Left ventricle myocardium inferior (tissue), 1 donor: ENCODE measurements around the gene TMEM163. TPM values are rescaled to one million over a fixed set of nuclear protein-coding genes. Genes with fewer than 3 reads are reported as not detected.

Experiments used
- DNase-seq: peaks from one replicate; pipeline ENCODE4 v3.0.0-alpha.2; 2020
- H3K27ac ChIP-seq: fragments of 200-600 bp; replicated peaks from 2 replicates; pipeline ENCODE4 v1.8.0; 2021
- H3K27me3 ChIP-seq: fragments of 200-600 bp; 2 replicates; pipeline ENCODE4 v1.8.0; 2021; ENCODE audit warnings: low read depth
- H3K36me3 ChIP-seq: fragments of 200-600 bp; 2 replicates; pipeline ENCODE4 v1.8.0; 2021
- H3K4me1 ChIP-seq: fragments of 200-600 bp; 2 replicates; pipeline ENCODE4 v1.8.0; 2021
- H3K4me3 ChIP-seq: fragments of 200-600 bp; 2 replicates; pipeline ENCODE4 v1.8.0; 2021; ENCODE audit warnings: mild to moderate bottlenecking, moderate library complexity
- H3K9me3 ChIP-seq: fragments of 200-600 bp; replicated peaks from 2 replicates; pipeline ENCODE4 v1.8.0; 2021
- intact Hi-C: fragments of 100-400 bp; cut with micrococcal nuclease; formaldehyde crosslinking; loops from one replicate; pipeline ENCODE4 v1.11.0; 2022
- total RNA-seq: library from RNA; stranded (reverse); fragmentation: NEBNext Ultra II Directional; extraction: Animal tissue kit (Norgen Biotek cat#: 25700); gene quantifications from one replicate; pipeline ENCODE4 v1.2.1, GENCODE V29; 2021
- TF ChIP-seq, protein P1 (sequence below): fragments of 200-600 bp; IDR thresholded peaks from 2 replicates; pipeline ENCODE4 v1.8.0; 2021; ENCODE audit warnings: antibody characterized with exemption, mild to moderate bottlenecking, borderline replicate concordance
- donor health status: DM: no; HTN: yes; CAD: no; lungs with severe emphysema.

TMEM163 gene
- total RNA-seq, 1 donor from 2014 or later, result 0.22 TPM

DNA sequence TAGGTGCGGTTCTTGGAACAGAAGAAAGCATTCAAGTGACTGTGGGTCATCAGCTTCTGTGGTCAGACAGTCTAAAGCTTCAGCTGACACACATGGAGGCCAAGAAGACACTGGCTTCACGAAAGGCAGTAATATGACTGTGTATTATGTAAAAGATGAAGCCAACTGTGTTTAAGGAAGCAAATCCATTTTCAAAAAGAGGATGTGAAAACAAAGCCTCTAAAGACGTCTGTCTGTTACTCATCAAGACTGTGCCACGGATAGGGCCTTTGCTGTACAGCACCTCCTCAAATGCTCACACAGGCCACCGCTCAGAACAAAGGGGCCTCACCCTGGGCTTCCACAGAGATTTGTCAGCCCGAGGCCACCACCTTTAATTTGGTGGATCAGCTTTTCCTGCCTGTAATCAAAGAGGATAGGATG lies 21.1 kb upstream of the TMEM163 start:
- intact Hi-C loops, result no loop called here
- H3K36me3 ChIP-seq, result no peaks in the 10 kb centered on the region
- H3K4me1 ChIP-seq, result peaks cover 6% of the 10 kb centered on the region
- DNase-seq, result no peak
- H3K27me3 ChIP-seq, result peaks cover 15% of the 10 kb centered on the region
- TF ChIP-seq, protein P1, sequence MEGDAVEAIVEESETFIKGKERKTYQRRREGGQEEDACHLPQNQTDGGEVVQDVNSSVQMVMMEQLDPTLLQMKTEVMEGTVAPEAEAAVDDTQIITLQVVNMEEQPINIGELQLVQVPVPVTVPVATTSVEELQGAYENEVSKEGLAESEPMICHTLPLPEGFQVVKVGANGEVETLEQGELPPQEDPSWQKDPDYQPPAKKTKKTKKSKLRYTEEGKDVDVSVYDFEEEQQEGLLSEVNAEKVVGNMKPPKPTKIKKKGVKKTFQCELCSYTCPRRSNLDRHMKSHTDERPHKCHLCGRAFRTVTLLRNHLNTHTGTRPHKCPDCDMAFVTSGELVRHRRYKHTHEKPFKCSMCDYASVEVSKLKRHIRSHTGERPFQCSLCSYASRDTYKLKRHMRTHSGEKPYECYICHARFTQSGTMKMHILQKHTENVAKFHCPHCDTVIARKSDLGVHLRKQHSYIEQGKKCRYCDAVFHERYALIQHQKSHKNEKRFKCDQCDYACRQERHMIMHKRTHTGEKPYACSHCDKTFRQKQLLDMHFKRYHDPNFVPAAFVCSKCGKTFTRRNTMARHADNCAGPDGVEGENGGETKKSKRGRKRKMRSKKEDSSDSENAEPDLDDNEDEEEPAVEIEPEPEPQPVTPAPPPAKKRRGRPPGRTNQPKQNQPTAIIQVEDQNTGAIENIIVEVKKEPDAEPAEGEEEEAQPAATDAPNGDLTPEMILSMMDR, result no peak
- no peaks in the 10 kb centered on the region for H3K9me3 ChIP-seq
- H3K27ac ChIP-seq, result no peak overlapping the region
- H3K4me3 ChIP-seq, result no peak overlapping the region

DNA sequence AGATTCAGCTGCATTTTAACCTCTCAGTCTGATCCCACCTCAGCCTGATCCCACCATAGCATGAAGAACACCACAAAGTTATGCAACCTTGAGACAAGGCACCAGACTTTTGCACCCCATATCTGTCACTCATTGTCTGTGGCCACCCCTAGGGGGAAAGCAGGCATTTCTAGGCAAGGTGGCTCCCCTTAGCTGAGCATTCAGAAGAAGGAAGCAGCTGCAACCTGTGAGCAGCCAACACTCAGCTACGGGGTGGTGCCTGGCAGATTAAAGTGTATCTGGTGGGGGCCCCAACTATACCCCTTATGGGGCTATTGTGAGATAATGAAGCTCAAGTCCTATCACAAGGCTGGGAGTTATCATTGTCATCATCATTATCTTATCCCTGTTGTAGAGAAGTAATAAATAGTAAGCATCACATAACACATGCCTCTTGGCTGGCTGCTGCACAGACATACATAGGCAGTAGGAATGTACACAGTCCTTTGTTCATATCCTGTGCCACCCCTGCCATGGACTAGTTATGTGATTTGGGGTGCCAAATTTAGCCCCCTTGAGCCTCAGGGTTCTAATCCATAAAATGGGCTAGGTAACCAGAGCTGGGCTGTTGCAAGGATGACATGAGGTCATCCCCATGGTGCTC lies 20.6 kb upstream of the TMEM163 start:
- Histone ChIP-seq H3K36me3 (no peaks in the 10 kb centered on the region), H3K9me3 (no peaks in the 10 kb centered on the region), H3K27ac (no peak overlapping the region), H3K4me1 (peaks cover 6% of the 10 kb centered on the region), H3K4me3 (no peak overlapping the region), H3K27me3 (peaks cover 15% of the 10 kb centered on the region)
- no peak for DNase-seq
- intact Hi-C loops, result no loop called here
- TF ChIP-seq, protein P1, result no peak

DNA sequence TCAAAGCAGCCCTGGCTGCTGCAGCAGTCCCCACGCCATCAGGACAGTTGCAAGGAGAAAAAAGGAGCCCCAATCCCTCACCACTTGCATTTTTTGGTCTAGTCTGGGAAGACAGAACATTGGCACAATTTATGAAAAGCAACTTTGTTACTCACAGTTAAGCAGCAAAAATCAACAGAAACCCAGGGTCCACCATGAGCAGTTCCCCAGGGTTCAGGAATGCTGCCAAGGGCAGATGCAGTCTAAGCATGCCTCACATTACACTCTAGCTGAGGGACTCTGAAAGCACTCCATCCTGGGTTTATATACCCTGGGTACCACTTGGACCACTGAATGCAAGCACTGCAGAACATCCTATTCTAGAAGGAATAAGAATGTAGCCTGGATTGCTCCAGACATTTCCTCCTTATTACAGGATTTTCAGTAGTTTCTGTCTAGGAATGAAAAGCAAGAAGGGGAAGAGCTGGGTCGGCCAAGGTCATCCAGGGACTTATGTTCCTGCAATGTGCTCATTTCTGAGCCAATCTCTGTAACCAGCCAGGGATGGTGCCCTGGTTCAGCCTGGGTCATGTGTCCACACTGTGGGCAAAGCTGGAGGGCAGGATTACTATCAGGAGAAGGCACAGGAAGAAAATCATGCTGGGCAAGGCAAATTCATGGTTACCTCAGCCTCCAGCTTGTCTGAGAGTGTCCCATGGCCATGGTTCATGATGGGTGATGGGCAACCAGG lies 19.5 kb upstream of the TMEM163 start:
- Histone ChIP-seq H3K27ac (no peak overlapping the region), H3K4me1 (peaks cover 6% of the 10 kb centered on the region), H3K36me3 (no peaks in the 10 kb centered on the region), H3K27me3 (peaks cover 15% of the 10 kb centered on the region), H3K9me3 (peaks cover 1% of the 10 kb centered on the region), H3K4me3 (no peak overlapping the region)
- no peak for DNase-seq
- intact Hi-C loops, result no loop called here
- TF ChIP-seq, protein P1, result no peak

DNA sequence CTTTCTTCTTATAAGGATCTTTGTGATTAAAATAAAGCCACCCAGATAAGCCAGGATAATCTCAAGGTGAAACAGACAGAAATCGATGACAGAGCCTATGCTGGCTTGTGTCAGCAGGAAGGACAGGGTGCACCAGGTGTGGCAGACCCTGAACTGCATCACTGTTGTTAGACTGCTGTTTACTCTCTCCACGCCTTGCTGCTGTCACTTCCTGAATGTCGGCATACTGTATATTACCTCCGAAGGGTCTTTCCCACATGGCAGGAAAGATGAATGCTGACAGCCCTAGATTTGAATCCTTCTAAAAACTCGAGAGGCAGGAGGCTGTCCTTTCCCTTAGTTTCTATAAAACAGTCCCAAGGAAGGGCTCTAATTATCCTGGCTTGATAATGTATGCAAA lies 18.9 kb upstream of the TMEM163 start:
- Histone ChIP-seq H3K27me3 (peaks cover 15% of the 10 kb centered on the region), H3K27ac (no peak overlapping the region), H3K36me3 (no peaks in the 10 kb centered on the region), H3K4me3 (no peak overlapping the region), H3K4me1 (peaks cover 6% of the 10 kb centered on the region), H3K9me3 (peaks cover 5% of the 10 kb centered on the region)
- intact Hi-C loops, result no loop called here
- TF ChIP-seq, protein P1, result no peak
- no peak for DNase-seq

DNA sequence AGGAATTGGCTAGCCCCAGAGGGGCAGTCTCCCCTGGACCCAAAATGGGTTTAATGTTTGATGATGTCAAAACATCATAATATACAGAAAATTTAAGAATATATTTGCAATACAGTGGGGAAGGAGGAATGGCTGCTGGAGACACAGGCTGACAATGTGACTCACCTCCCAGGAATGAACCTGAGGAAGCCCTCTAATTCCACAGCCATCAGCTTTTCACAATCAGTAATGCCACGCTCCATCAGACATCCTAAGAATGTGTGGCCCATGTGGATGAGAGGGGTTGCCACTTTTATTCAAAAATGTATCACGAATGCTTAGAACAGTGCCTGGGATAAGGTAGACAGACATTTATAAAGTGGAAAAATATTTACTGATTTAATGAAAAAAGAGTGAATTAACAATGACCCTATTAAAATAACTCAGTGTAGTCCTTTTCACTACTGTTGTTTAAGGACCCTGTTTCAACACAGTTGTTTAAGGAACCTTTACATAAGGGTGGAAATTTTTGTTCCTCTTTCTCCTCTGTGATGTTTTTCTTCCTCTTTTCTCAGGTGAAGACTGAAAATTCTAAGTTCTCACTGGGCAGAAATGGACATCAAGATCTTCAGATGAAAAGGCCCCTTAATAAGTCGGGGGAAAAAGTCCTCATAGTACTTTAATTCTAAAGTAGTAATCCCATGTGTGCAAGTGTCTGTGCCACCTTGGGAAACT lies 17.5 kb upstream of the TMEM163 start:
- intact Hi-C loops, result no loop called here
- Histone ChIP-seq H3K4me1 (peaks cover 6% of the 10 kb centered on the region), H3K9me3 (peaks cover 5% of the 10 kb centered on the region), H3K27ac (no peak overlapping the region), H3K27me3 (peaks cover 15% of the 10 kb centered on the region), H3K4me3 (no peak overlapping the region), H3K36me3 (no peaks in the 10 kb centered on the region)
- TF ChIP-seq, protein P1, result no peak
- DNase-seq, result no peak
